GM21619 (cell line): Measurements from ENCODE around the gene RALGAPB.
A peak's percentile ranks its signal among the peaks of the same experiment; 100 is the strongest.
"Not testable (repeated sequence)": the region's sequence is repeated elsewhere in the genome, so short reads cannot be mapped to it uniquely, and the experiment has no call there.

Experiments
- ATAC-seq: cut with Tn5 transposase; IDR thresholded peaks from one replicate; pipeline ENCODE4 v1.9.1; 2021; ENCODE audit not compliant: unreplicated experiment

The RALGAPB gene

DNA sequence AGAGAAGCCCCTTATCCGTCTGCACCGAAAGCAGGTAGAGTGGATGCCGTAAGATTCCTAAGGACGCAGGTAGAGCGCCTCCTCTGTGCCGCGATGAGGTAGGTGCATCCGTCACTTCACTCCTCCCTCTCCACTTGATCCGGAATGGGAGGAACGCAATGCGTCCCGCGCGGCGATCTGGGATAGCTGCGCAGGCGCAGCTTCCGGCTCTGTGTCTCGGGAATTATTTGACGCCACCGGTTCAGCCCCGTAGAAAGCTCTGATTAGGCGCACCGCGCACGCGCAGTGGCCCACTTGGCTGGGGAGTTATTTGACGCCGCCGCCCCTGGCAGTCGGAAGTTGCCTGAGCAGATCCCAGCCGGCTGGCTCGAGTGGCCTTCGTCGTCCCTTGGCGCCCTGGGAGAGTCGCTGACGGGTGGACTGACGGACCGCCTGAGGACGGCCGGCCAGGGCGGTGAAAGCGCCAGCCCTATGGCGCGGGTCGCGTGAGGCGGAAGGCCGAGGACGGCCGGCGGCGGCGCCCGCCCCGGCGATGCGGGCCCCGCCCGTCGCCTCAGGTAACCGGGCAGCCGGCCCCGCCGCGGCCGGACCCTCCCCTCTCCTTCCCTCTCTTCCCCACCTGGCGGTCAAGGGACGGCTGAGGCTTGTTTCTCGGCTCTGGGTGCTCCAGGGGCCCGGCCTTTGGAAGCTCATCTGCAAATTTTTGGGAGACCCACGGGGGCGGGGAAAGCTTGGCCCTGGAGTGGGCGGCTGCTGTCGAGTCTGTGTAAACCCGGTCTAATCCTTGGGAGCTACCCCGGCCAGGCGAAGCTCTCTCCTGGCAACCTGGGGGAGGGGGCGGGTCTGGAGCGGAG lies at the start of gene RALGAPB:
RALGAPB (plus strand) TSS at position 331 of the 854 bp plus-strand sequence. CDS start 15,590 bp downstream, outside the sequence.
- ATAC-seq = peak; percentile 93

- no peak for ATAC-seq
Observed at GRCh38 chr20:38423541-38423940, 49.1 kb upstream of the RALGAPB start.

- ATAC-seq = no peak
Observed at GRCh38 chr20:38424401-38424800, 48.2 kb upstream of the RALGAPB start.

GRCh38 chr20:38426006-38426897 lies 46.4 kb upstream of the RALGAPB start:
- ATAC-seq = no peak

- ATAC-seq = no peak
Observed at GRCh38 chr20:38427655-38428023, 45.0 kb upstream of the RALGAPB start.

DNA sequence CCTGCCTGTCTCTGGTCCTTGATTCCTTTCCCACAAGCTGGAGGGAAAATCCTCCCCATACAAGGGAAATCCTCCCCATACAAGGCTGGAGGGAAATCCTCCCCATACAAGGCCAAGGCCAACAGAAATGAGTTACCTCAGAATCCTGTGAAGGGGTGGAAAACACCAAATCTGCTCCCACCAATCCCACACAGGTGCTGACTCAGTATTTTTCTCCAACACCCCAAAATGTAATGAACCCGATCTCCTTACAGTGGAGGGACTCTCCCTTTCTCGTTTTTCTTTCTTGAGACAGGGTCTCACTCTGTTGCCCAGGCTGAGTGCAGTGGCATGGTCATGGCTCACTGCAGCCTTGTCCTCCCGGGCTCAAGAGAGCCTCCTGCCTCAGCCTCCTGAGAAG lies 43.8 kb upstream of the RALGAPB start:
- ATAC-seq = no peak

DNA sequence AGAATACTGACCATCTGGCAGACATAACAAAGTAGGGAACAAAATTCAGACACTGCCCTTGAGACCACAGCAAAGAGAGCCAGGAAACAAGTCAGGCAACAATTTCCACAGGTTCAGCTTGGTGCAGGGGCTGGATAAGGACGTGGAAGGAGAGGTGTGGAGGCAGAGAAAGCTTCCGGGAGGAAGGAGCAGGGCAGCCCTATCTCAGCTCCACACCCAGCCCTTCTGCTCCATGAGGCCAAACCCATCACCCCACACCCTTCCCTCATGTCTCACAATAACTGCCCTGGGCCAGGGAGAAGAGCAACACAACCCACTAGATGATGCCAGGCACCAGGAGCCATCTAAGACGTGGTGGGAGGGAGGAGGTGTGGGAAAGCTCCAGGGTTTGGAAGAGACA lies 43.3 kb upstream of the RALGAPB start:
- ATAC-seq = no peak

GRCh38 chr20:38430679-38431325 lies 41.8 kb upstream of the RALGAPB start:
- no peak for ATAC-seq

DNA sequence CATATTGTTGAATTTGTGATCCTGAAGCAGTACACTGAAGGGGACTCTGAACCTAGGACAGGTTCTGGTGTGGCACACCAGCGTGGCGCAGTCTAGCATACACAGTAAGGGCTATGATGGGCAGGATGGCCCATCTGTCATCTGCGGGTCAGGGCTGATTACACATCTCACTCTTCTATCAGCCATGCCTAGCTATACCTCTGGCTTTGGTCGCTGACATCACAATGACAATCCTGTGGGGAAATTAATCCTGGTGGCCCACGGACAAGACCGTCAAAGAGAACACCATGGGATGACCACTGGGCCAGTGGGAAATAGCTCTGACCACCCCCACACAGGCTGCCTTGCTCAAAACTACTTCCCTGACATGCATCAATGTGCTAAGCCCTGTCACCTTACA lies 40.4 kb upstream of the RALGAPB start:
- no peak for ATAC-seq

DNA sequence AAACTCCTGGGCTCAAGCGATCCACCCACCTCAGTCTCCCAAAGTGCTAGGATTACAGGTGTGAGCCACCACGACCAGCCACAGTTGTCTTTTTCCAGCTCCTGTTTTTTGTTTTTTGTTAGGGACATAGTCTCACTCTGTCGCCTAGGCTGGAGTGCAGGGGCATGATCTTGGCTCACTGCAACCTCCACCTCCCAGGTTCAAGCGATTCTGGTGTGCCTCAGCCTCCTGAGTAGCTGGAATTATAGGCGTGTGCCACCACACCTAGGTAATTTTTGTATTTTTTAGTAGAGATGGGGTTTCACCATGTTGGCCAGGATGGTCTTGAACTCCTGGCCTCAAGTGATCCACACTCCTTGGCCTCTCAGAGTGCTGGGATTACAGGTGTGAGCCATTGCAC lies 39.8 kb upstream of the RALGAPB start:
- ATAC-seq = not testable (repeated sequence)

DNA sequence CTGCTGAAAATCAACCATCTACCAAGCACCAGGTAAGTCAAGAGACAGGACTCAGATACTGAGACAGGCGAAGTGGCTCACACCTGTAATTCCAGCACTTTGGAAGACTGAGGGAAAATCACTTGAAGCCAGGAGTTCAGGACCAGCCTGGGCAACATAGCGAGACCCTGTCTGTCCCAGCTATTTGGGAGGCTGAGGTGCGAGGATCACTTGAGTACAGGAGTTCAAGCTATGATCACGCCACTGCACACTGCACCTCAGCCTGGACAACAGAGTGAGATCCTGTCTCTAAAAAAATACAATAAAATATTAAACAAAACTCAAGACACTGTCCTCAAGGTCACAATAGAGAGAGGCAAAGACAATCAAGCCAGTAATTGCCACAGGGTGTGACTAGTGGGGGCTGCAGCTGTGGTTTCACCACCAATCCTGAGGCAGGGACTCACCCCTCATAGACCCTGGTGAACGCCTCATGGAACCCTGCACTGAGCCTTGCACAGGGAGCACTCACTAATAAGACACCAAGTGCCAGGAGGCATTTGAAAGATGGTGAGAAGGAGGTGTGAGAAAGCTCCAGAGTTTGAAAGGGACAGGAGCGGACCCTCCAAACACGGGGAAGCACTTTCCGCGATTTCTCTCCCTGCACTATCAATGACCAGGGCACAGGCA lies 39.2 kb upstream of the RALGAPB start:
- no peak for ATAC-seq

- peak; percentile 24 for ATAC-seq
Observed at GRCh38 chr20:38434301-38434741, 38.3 kb upstream of the RALGAPB start.

GRCh38 chr20:38434770-38435554 lies 37.7 kb upstream of the RALGAPB start, which contains the start of gene SNHG17:
Gene SNHG17, minus strand, starts transcription at chr20:38435328.
- ATAC-seq = peak; percentile 76

GRCh38 chr20:38435555-38435939 lies 37.1 kb upstream of the RALGAPB start:
- no peak for ATAC-seq

- no peak for ATAC-seq
Observed at GRCh38 chr20:38437796-38438195, 34.8 kb upstream of the RALGAPB start.

DNA sequence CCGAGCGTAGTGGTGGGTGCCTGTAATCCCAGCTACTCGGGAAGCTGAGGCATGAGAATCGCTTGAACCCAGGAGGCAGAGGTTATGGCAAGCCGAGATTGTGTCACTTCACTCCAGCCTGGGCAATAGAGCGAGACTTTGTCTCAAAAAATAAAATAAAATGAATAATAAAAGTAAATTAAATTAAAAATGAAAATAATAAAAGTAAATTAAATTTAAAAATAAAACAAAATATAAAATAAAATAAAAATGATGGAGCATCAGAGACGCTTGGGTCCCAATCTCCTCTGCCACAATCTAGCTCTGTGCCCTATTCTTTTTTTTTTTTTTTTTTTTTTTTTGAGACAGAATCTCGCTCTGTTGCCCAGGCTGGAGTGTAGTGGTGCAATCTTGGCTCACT lies 31.5 kb upstream of the RALGAPB start:
- not testable (repeated sequence) for ATAC-seq

DNA sequence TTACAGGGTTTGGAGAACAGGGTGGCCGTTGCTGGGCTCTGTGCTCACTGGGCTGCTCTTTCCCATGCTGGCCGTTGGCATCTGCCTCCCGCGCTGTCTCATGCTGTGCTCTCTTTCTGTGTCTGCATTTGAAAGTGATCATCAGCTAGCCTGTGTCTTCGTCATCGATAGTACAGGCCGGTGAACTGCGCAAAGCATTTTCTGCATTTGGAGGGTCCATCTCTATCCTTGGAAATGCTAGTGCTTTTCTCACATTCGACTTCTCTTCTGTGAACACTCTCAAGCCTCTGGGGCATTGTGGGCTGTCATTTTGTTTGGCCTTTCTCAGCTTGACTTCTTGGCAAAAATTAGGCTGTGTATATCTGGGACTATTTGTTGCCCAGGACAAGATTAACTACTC lies 30.7 kb upstream of the RALGAPB start:
- ATAC-seq = no peak

GRCh38 chr20:38445381-38445796 lies 27.3 kb upstream of the RALGAPB start:
- ATAC-seq = no peak

DNA sequence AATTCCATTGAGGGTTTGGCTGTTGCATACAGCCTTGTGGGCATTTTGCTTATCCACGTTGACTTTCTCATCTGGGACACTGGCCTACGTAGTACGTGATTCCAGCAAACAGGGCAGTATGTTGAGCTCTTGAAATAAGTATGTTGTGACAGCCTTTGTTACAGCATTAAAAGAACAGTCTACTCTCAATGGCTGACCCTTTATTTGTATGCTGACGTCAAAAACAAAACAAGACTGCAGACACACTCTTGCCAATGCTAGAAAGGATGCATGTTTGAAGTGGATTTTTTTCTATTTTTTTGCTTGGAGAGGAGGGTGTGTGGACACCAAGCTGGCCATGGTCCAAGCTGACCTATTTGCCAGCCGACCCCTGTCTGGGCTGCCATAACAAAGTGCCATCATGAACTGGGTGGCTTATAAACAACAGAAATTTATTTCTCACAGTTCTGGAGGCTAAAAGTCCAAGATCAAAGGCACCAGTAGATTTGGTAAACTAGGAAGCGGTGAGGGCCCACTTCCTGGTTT lies 26.7 kb upstream of the RALGAPB start:
- no peak for ATAC-seq
